HepG2 (cell line): ENCODE results near the gene MAN1A1. TPM values are rescaled to one million over a fixed set of nuclear protein-coding genes. Genes with fewer than 3 reads are reported as not detected.

ENCODE experiments used
- ASH2L ChIP-seq: fragments of 300-600, 200-600 bp; sonication (generic); IDR thresholded peaks from 2 replicates; pipeline ENCODE4 v1.7.0; 2017; ENCODE audit warnings: low read depth, mild to moderate bottlenecking, moderate library complexity, mixed read lengths, low read length; ENCODE audit not compliant: insufficient read length
- KLF6 ChIP-seq: IDR thresholded peaks from 2 replicates; pipeline ENCODE4 v1.8.0; 2016; ENCODE audit warnings: missing biosample characterization, missing genetic modification reagents
- MBD4 ChIP-seq: IDR thresholded peaks from 2 replicates; pipeline ENCODE4 v1.6.1; 2012; ENCODE audit warnings: low read length, inconsistent platforms, borderline replicate concordance
- NR2F6 ChIP-seq, 2 experiments: IDR thresholded peaks; 2 replicates each; pipeline ENCODE4 v1.6.1; 2016; ENCODE audit warnings: antibody characterized with exemption in 1 of 2, mild to moderate bottlenecking in 1 of 2
- SIN3A ChIP-seq: IDR thresholded peaks from 2 replicates; pipeline ENCODE4 v1.6.1; 2011; ENCODE audit warnings: low read depth, mild to moderate bottlenecking, control low read depth, low read length, borderline replicate concordance
- ZBTB20 ChIP-seq: sonication (generic); formaldehyde crosslinking; IDR thresholded peaks from 2 replicates; pipeline ENCODE4 v1.8.1; 2023; ENCODE audit warnings: missing genetic modification reagents, low read depth, mild to moderate bottlenecking, borderline replicate concordance
- polyA plus RNA-seq, 8 experiments: library from polyadenylated mRNA; depleted of rRNA in 3 of 8; stranded (reverse) in 7 of 8; unstranded in 1 of 8; fragments of >200 nt; fragmentation: Illumina TruSeq in 4 of 8; extraction: Trizol in 4 of 8; gene quantifications; 2 replicates each; pipeline versions ENCODE4 v1.2.1 to v1.2.3, GENCODE V29; 2011 to 2016; ENCODE audit warnings: low read depth in 4 of 8, missing spikeins in 1 of 8, mixed read lengths in 1 of 8; ENCODE audit not compliant: insufficient read depth in 1 of 8
- total RNA-seq, 5 experiments: library from RNA; depleted of rRNA; stranded (reverse); fragments of >200 nt; fragmentation: Illumina TruSeq; extraction: Trizol; gene quantifications; 2 replicates each; pipeline ENCODE4 v1.2.3, GENCODE V29; 2016; ENCODE audit warnings: low read depth in 1 of 5
- TF ChIP-seq, protein P1 (sequence below): sonication (generic); formaldehyde crosslinking; IDR thresholded peaks from 2 replicates; pipeline ENCODE4 v1.5.0; 2020; ENCODE audit warnings: mild to moderate bottlenecking, low read depth, missing genetic modification reagents, borderline replicate concordance
- TF ChIP-seq, protein P2 (sequence below): sonication (generic); formaldehyde crosslinking; IDR thresholded peaks from 2 replicates; pipeline ENCODE4 v1.4.0; 2020; ENCODE audit warnings: missing genetic modification reagents

The MAN1A1 gene
- total and polyA plus RNA-seq, 2 of the 13 experiments (the other 11 are each of a cell fraction or from before 2014, with no cell fraction given), result 156 to 236 TPM

DNA sequence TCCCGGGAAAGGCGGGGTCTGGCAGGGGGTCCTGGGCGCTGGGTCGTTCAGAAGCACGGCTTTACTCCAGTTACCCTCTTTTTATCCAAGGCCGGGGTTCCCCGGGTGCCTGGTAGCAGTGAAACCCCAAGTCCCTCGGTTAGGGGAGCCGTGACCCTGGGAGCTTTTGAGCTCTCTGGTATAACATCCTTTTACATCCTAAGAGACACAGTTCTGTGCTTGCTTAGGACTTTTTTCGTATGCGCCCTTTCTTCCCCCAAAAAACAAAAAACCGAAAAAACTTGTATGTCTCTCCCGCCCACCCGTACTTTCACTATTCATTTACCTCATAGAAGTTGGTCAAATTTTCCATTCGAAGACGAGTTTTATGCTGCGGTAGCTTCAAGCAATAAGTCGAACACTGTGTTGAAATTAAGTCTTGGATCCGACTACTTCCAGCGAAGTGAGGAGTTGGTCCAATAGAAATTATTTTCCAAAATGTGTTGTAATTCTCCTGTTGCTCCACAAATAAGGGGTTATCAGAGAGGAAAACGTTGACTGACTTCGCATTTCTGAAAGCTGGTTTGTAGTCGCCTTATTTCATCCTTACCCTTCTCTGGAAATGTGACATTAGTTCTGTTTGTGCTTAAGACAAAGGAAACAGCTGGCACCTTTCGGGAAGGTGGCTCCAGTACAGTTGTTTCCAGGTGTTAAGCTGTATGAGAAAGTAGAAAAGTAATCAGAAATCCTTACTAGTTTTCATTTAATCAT lies 816 bp upstream of the MAN1A1 start (continued):
- TF ChIP-seq, protein P1, sequence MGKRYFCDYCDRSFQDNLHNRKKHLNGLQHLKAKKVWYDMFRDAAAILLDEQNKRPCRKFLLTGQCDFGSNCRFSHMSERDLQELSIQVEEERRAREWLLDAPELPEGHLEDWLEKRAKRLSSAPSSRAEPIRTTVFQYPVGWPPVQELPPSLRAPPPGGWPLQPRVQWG (CRISPR knock-in tag), result no peak
- peak; percentile 31; the same call in 1 of the 2 replicates for TF ChIP-seq NR2F6 (IDR thresholded peaks at IDR 0.05)
- no peak for TF ChIP-seq NR2F6 (CRISPR knock-in tag; IDR thresholded peaks at IDR 0.05)
- TF ChIP-seq ZBTB20 (CRISPR knock-in tag), result peak; percentile 5; the same call in 1 of the 2 replicates
- TF ChIP-seq SIN3A, result 0 out of 2 replicates have a peak, but pooled peaks have one; percentile 51
- no peak for TF ChIP-seq KLF6 (CRISPR knock-in tag)
- TF ChIP-seq, protein P2, sequence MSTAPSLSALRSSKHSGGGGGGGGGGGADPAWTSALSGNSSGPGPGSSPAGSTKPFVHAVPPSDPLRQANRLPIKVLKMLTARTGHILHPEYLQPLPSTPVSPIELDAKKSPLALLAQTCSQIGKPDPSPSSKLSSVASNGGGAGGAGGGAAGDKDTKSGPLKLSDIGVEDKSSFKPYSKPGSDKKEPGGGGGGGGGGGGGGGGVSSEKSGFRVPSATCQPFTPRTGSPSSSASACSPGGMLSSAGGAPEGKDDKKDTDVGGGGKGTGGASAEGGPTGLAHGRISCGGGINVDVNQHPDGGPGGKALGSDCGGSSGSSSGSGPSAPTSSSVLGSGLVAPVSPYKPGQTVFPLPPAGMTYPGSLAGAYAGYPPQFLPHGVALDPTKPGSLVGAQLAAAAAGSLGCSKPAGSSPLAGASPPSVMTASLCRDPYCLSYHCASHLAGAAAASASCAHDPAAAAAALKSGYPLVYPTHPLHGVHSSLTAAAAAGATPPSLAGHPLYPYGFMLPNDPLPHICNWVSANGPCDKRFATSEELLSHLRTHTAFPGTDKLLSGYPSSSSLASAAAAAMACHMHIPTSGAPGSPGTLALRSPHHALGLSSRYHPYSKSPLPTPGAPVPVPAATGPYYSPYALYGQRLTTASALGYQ (CRISPR knock-in tag), result 0 out of 2 replicates have a peak, but pooled peaks have one; percentile 38
- peak; percentile 26 for TF ChIP-seq ASH2L
- TF ChIP-seq MBD4, result peak; percentile 63; the same call in 1 of the 2 replicates
